HG03196 (cell line): ENCODE data around the gene IMPACT.

Experiments
- ATAC-seq: cut with Tn5 transposase; IDR thresholded peaks from one replicate; pipeline ENCODE4 v1.9.1; 2021; ENCODE audit not compliant: unreplicated experiment

IMPACT gene

GRCh38 chr18:24426398-24427294 is at the start of gene IMPACT:
Gene IMPACT, plus strand, starts transcription at chr18:24426670. Its CDS starts 87 bp downstream, at chr18:24426757.
- ATAC-seq = peak; percentile 87

GRCh38 chr18:24378598-24378997 is 47.9 kb upstream of the IMPACT start:
- ATAC-seq = no peak

GRCh38 chr18:24380163-24380747 is 46.2 kb upstream of the IMPACT start:
- ATAC-seq = no peak

- ATAC-seq = no peak
Observed at GRCh38 chr18:24381126-24381525, 45.3 kb upstream of the IMPACT start.

GRCh38 chr18:24386681-24387080 is 39.8 kb upstream of the IMPACT start:
- ATAC-seq = no peak

- no peak for ATAC-seq
Observed at GRCh38 chr18:24388957-24389356, 37.5 kb upstream of the IMPACT start.

GRCh38 chr18:24395049-24395795 is 31.2 kb upstream of the IMPACT start:
- ATAC-seq = no peak

- no peak for ATAC-seq
Observed at GRCh38 chr18:24396082-24396633, 30.3 kb upstream of the IMPACT start.

GRCh38 chr18:24397131-24397693 is 29.3 kb upstream of the IMPACT start:
- ATAC-seq = peak; percentile 16

- peak; percentile 56 for ATAC-seq
Observed at GRCh38 chr18:24397694-24398368, 28.6 kb upstream of the IMPACT start, which contains the start of gene OSBPL1A. Gene OSBPL1A, minus strand, starts transcription at chr18:24397824. Its CDS starts 20,291 bp downstream, at chr18:24377533.

- no peak for ATAC-seq
Observed at GRCh38 chr18:24398540-24398939, 27.9 kb upstream of the IMPACT start.

GRCh38 chr18:24400587-24400986 is 25.9 kb upstream of the IMPACT start:
- ATAC-seq = no peak

- no peak for ATAC-seq
Observed at GRCh38 chr18:24402209-24402785, 24.2 kb upstream of the IMPACT start.

- ATAC-seq = no peak
Observed at GRCh38 chr18:24403076-24403475, 23.4 kb upstream of the IMPACT start.

GRCh38 chr18:24404591-24404990 is 21.9 kb upstream of the IMPACT start:
- ATAC-seq = no peak

- ATAC-seq = no peak
Observed at GRCh38 chr18:24408496-24408895, 18.0 kb upstream of the IMPACT start.

- ATAC-seq = no peak
Observed at GRCh38 chr18:24413148-24413547, 13.3 kb upstream of the IMPACT start.

GRCh38 chr18:24414349-24415003 is 12.0 kb upstream of the IMPACT start:
- ATAC-seq = no peak

- no peak for ATAC-seq
Observed at GRCh38 chr18:24417480-24417879, 9.0 kb upstream of the IMPACT start.
